ENCODE measurements around the gene RBMY1D. TPM values are rescaled to one million over a fixed set of nuclear protein-coding genes. Genes with fewer than 3 reads are reported as not detected.

Gene RBMY1D
- total and polyA plus RNA-seq, 2 donors (not counting 1 experiment from before 2014, with no cell fraction given), result not detected

GRCh38 chrY:21845481-21845880 lies 48.8 kb downstream of the RBMY1D start:
- Histone ChIP-seq H2AFZ (ENCODE audit: insufficient read depth, low read depth, low read length, poor library complexity, severe bottlenecking) (no peak overlapping the region), H3K4me1 (ENCODE audit: control insufficient read depth in 2 of 2, insufficient read depth in 2 of 2, low read length in 2 of 2) (no peaks in the 10 kb centered on the region), H3K9me3 (ENCODE audit: control extremely low read depth in 1 of 3, control insufficient read depth in 2 of 3, insufficient read depth in 1 of 3, low read length in 2 of 3) (no peaks in the 10 kb centered on the region), H4K20me1 (ENCODE audit: control insufficient read depth, insufficient read depth, low read length, poor library complexity, severe bottlenecking) (no peaks in the 10 kb centered on the region), H3K4me2 (replicated peaks; ENCODE audit: low read depth, low read length, poor library complexity, severe bottlenecking) (no peak overlapping the region), H3K27ac (ENCODE audit: low read length in 2 of 2) (no peak overlapping the region), H3K4me3 (ENCODE audit: control extremely low read depth in 1 of 5, extremely low read depth in 1 of 5, insufficient read depth in 1 of 5, low read depth in 2 of 5, low read length in 4 of 5) (no peak overlapping the region), H3K9ac (ENCODE audit: low read length) (no peak overlapping the region), H3K36me3 (replicated peaks in 1 of 2; ENCODE audit: control extremely low read depth in 1 of 2, control insufficient read depth in 1 of 2, extremely low read depth in 1 of 2, insufficient read depth in 2 of 2, low read length in 1 of 2) (no peaks in the 10 kb centered on the region), H3K79me2 (ENCODE audit: control insufficient read depth, insufficient read depth, low read length) (no peaks in the 10 kb centered on the region), H3K27me3 (replicated peaks in 1 of 4; ENCODE audit: control extremely low read depth in 1 of 4, control insufficient read depth in 3 of 4, insufficient read depth in 4 of 4, low read length in 3 of 4) (no peaks in the 10 kb centered on the region)
- no peak overlapping the region for H3K27ac Mint-ChIP-seq
- TF ChIP-seq CTCF (IDR thresholded peaks at IDR 0.05) (no peak), EZH2 (IDR thresholded peaks at IDR 0.05; ENCODE audit: borderline replicate concordance, insufficient read depth, low read depth, low read length, poor library complexity, severe bottlenecking) (no peak)
- ChIA-PET POLR2A (no interaction called here), CTCF (no interaction called here)
- no peaks in the 10 kb centered on the region for H3K9me3 Mint-ChIP-seq (ENCODE audit: insufficient read depth)
- no peak for DNase-seq
- H3K4me1 Mint-ChIP-seq, result no peaks in the 10 kb centered on the region
- no peak for ATAC-seq (ENCODE audit: low read depth)
- no CpG with 5 or more reads among the region's 3 CpGs for WGBS (ENCODE audit: insufficient coverage)
- H3K27me3 Mint-ChIP-seq, result no peaks in the 10 kb centered on the region
- intact Hi-C loops (cut with micrococcal nuclease), result no loop called here
- no peak overlapping the region for H3K4me3 Mint-ChIP-seq

GRCh38 chrY:21842090-21842489 lies 52.2 kb downstream of the RBMY1D start:
- Histone ChIP-seq H3K36me3 (replicated peaks in 1 of 2; ENCODE audit: control extremely low read depth in 1 of 2, control insufficient read depth in 1 of 2, extremely low read depth in 1 of 2, insufficient read depth in 2 of 2, low read length in 1 of 2) (no peaks in the 10 kb centered on the region), H2AFZ (ENCODE audit: insufficient read depth, low read depth, low read length, poor library complexity, severe bottlenecking) (no peak overlapping the region), H3K27me3 (replicated peaks in 1 of 4; ENCODE audit: control extremely low read depth in 1 of 4, control insufficient read depth in 3 of 4, insufficient read depth in 4 of 4, low read length in 3 of 4) (no peaks in the 10 kb centered on the region), H3K4me3 (ENCODE audit: control extremely low read depth in 1 of 5, extremely low read depth in 1 of 5, insufficient read depth in 1 of 5, low read depth in 2 of 5, low read length in 4 of 5) (no peak overlapping the region), H3K4me1 (ENCODE audit: control insufficient read depth in 2 of 2, insufficient read depth in 2 of 2, low read length in 2 of 2) (no peaks in the 10 kb centered on the region), H3K9ac (ENCODE audit: low read length) (no peak overlapping the region), H3K4me2 (replicated peaks; ENCODE audit: low read depth, low read length, poor library complexity, severe bottlenecking) (no peak overlapping the region), H3K79me2 (ENCODE audit: control insufficient read depth, insufficient read depth, low read length) (no peaks in the 10 kb centered on the region), H3K9me3 (ENCODE audit: control extremely low read depth in 1 of 3, control insufficient read depth in 2 of 3, insufficient read depth in 1 of 3, low read length in 2 of 3) (no peaks in the 10 kb centered on the region), H4K20me1 (ENCODE audit: control insufficient read depth, insufficient read depth, low read length, poor library complexity, severe bottlenecking) (no peaks in the 10 kb centered on the region), H3K27ac (ENCODE audit: low read length in 2 of 2) (no peak overlapping the region)
- Mint-ChIP-seq H3K4me1 (no peaks in the 10 kb centered on the region), H3K27me3 (no peaks in the 10 kb centered on the region), H3K27ac (no peak overlapping the region), H3K9me3 (ENCODE audit: insufficient read depth) (no peaks in the 10 kb centered on the region), H3K4me3 (no peak overlapping the region)
- WGBS (ENCODE audit: insufficient coverage), result 94% methylated on average over 4 of the region's 4 CpGs
- intact Hi-C loops (cut with micrococcal nuclease), result no loop called here
- ATAC-seq (ENCODE audit: low read depth) (no peak), DNase-seq (no peak)
- TF ChIP-seq EZH2 (IDR thresholded peaks at IDR 0.05; ENCODE audit: borderline replicate concordance, insufficient read depth, low read depth, low read length, poor library complexity, severe bottlenecking) (no peak), CTCF (IDR thresholded peaks at IDR 0.05) (no peak)
- ChIA-PET POLR2A (no interaction called here), CTCF (no interaction called here)
